Esophagus (tissue), 2 donors: ENCODE results near the gene VPS52. TPM values are rescaled to one million over a fixed set of nuclear protein-coding genes. Genes with fewer than 3 reads are reported as not detected.
"Not testable (repeated sequence)": the region's sequence is repeated elsewhere in the genome, so short reads cannot be mapped to it uniquely, and the experiment has no call there.

Experiments used
- H3K27ac ChIP-seq, 2 donors: one replicate each; pipeline ENCODE4 v1.5.1; 2013; ENCODE audit warnings: low read depth in 2 of 2, mild to moderate bottlenecking in 2 of 2, inconsistent platforms in 1 of 2, low read length in 1 of 2, moderate library complexity in 1 of 2
- H3K27me3 ChIP-seq, 2 donors: one replicate each; pipeline ENCODE4 v1.6.1; 2013; ENCODE audit warnings: low read length in 2 of 2, control low read depth in 1 of 2, mild to moderate bottlenecking in 1 of 2; ENCODE audit not compliant: insufficient read depth in 2 of 2, control insufficient read depth in 1 of 2
- H3K36me3 ChIP-seq, 2 donors: one replicate each; pipeline ENCODE4 v1.6.1; 2013; ENCODE audit warnings: low read length in 1 of 2; ENCODE audit not compliant: control insufficient read depth in 2 of 2, insufficient read depth in 2 of 2
- H3K4me1 ChIP-seq, 2 donors: one replicate each; pipeline ENCODE4 v1.6.1; 2013; ENCODE audit warnings: low read length in 1 of 2; ENCODE audit not compliant: control insufficient read depth in 2 of 2, insufficient read depth in 2 of 2
- H3K4me3 ChIP-seq, 2 donors: one replicate each; pipeline ENCODE4 v1.5.1; 2013; ENCODE audit warnings: low read length in 2 of 2, mild to moderate bottlenecking in 2 of 2, low read depth in 1 of 2, moderate library complexity in 1 of 2
- H3K9me3 ChIP-seq, 2 donors: one replicate each; pipeline ENCODE4 v1.6.1; 2013; ENCODE audit warnings: mild to moderate bottlenecking in 2 of 2, low read depth in 1 of 2, low read length in 1 of 2, moderate library complexity in 1 of 2; ENCODE audit not compliant: control insufficient read depth in 2 of 2, insufficient read depth in 1 of 2
- WGBS, 2 donors: extraction: QIAGEN DNeasy Blood & Tissue Kit; methylation state at CpG; one replicate each; pipeline ENCODE4 v1.1.7; 2013; 5-methylcytosine and 5-hydroxymethylcytosine counted together
- polyA plus RNA-seq, 2 donors: library from polyadenylated mRNA; stranded (reverse); fragments of 200-250 nt; gene quantifications; one replicate each; pipeline ENCODE4 v1.2.3, GENCODE V29; 2013
- donor health status: healthy with polysubstance abuse.
- donor health status: Bipolar disorder and iron deficiency.

Gene VPS52
- polyA plus RNA-seq, 2 donors: 44.9 to 48.9 TPM

DNA sequence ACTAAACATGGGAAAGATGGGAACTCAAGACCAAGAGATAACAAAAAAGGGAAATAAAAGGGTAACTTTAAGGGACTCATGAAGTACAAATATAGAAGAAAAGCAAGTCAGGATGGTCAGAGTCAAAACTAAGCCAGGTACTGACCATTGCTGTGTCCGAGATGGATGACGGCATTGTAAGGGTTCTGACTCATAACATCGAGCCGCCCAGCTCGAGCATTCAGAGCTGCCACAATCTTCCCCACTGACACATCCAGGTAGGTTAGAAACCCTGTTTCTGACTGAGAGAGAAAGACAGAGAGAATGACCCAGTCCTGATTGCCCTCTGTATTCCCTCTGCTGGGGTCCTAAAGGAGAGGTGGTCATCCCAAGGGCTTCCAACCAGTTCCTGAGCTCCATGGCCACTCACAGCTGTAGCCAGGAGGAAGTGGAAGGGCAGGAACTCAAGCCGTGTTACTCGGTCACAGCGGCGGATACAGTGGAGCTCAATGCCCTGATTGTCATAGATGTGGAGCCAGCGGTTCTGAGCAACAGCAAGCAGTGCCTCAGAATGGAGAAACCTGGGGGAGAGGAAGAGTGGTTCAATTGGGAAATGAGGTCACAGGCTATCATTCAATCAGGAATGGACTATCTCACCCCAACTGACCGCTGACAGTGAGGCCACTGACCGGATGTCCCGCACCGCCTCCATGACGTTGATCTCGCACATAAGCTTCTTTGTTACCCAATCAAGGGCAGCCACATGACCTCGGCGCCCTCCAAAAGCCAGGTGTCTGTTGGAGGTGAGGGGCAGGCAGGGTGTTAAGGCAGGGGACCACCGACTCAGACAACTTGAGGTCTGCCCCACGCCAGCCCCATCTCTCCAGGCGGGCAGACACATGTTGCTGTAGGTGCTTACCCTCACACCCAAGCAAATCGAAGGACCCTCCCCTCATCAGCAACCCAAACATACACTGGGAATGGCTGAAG, 15.6 kb upstream of the VPS52 start:
- peaks cover 11 to 20% of the 10 kb centered on the region in 2 donors for H3K36me3 ChIP-seq
- H3K27ac ChIP-seq: no peak overlapping the region
- peaks cover 3 to 13% of the 10 kb centered on the region in 2 donors for H3K4me1 ChIP-seq
- WGBS, 2 donors: 92% methylated on average over 22 of the region's 22 CpGs
- H3K27me3 ChIP-seq: no peaks in the 10 kb centered on the region
- no peaks in the 10 kb centered on the region for H3K9me3 ChIP-seq
- no peak overlapping the region for H3K4me3 ChIP-seq

DNA sequence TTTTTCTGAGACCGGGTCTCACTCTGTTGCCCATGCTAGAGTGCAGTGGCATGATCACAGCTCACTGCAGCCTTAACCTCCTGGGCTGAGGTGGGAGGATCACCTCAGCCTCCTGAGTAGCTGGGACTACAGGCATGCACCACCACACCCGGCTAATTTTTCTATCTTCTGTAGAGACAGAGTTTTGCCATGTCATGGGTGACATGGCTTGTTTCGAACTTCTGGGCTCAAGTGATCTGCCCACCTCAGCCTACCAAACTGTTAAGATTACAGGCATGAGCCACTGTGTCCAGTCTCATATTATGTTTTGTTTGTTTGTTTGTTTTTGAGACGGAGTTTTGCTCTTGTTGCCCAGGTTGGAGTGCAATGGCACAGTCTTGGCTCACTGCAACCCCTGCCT, 13.5 kb upstream of the VPS52 start:
- not testable (repeated sequence) for H3K27me3 ChIP-seq, H3K4me3 ChIP-seq, H3K27ac ChIP-seq, H3K9me3 ChIP-seq
- Histone ChIP-seq H3K36me3 (peaks cover 9 to 17% of the 10 kb centered on the region in 2 donors), H3K4me1 (peaks cover 3 to 13% of the 10 kb centered on the region in 2 donors)
- 87% methylated on average over 4 of the region's 4 CpGs for WGBS, 2 donors

DNA sequence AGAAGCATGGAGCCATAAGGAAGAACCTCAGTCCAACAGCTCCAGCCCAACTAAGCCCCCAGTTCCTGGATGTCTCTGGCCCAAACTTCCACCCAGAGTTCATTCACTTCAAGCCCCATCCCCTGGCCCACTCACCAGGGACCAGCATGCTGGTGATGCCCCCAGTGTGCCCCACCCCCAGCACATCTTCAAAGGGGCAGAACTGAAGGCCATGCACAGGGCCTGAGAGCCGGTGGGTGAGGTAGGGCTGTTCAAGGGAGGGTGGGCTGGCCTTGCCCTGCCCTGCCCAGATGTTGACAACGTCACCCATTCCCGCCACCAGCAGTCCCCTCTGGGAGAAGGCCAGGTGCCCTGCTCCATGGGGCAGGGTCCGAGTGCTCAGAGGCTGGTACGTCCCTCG, 8.9 kb upstream of the VPS52 start:
- Histone ChIP-seq H3K27ac (peak overlapping the region in 1 of 2 donors; percentile 98), H3K4me3 (no peak overlapping the region), H3K27me3 (no peaks in the 10 kb centered on the region), H3K36me3 (peaks cover 5 to 26% of the 10 kb centered on the region in 2 donors), H3K4me1 (peaks cover 4 to 9% of the 10 kb centered on the region in 2 donors), H3K9me3 (no peaks in the 10 kb centered on the region)
- WGBS, 2 donors: 83 to 93% methylated on average over 6 of the region's 6 CpGs

DNA sequence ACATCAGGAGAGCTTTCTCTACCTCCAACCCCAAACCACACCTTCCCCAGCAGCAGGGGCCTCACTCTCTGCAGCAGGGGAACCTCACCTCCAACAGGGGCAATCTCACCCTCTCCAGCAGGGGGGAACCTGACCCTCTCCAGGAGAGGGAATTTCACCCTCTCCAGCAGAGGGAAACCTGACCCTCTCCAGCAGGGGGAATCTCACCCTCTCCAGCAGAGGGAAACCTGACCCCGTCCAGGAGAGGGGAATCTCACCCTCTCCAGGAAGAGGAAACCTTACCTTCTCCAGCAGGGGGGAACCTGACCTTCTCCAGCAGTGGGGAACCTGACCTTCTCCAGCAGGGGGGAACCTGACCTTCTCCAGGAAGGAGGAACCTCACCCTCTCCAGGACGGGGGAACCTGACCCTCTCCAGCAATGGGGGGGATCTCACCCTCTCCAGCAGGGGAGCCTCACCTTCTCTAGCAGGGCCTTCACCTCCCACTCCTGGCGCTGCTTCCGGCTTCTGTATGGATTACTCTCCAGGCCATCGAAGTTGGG, 8.4 kb upstream of the VPS52 start:
- no peaks in the 10 kb centered on the region for H3K9me3 ChIP-seq
- WGBS, 2 donors: 59 to 62% methylated on average over 5 of the region's 5 CpGs
- H3K27ac ChIP-seq: peak overlapping the region; percentile 29 to 98
- no peaks in the 10 kb centered on the region for H3K27me3 ChIP-seq
- H3K4me3 ChIP-seq: no peak overlapping the region
- peaks cover 4 to 9% of the 10 kb centered on the region in 2 donors for H3K4me1 ChIP-seq
- peaks cover 5 to 26% of the 10 kb centered on the region in 2 donors for H3K36me3 ChIP-seq

- peak overlapping the region; percentile 29 to 98 for H3K27ac ChIP-seq
- no peaks in the 10 kb centered on the region for H3K27me3 ChIP-seq
- H3K4me3 ChIP-seq: peak overlapping the region in 1 of 2 donors; percentile 22
- peaks cover 5 to 23% of the 10 kb centered on the region in 2 donors for H3K36me3 ChIP-seq
- WGBS, 2 donors: 68 to 70% methylated on average over 13 of the region's 13 CpGs
- no peaks in the 10 kb centered on the region for H3K9me3 ChIP-seq
- H3K4me1 ChIP-seq: peaks cover 4 to 9% of the 10 kb centered on the region in 2 donors
These were observed 7.6 kb upstream of the VPS52 start for GRCh38 chr6:33279257-33279695.

GRCh38 chr6:33278810-33279209, 7.1 kb upstream of the VPS52 start:
- 84 to 93% methylated on average over 2 to 3 of the region's 3 CpGs for WGBS, 2 donors
- no peaks in the 10 kb centered on the region for H3K27me3 ChIP-seq
- H3K36me3 ChIP-seq: peaks cover 5 to 25% of the 10 kb centered on the region in 2 donors
- H3K27ac ChIP-seq: peak overlapping the region; percentile 29 to 98
- peaks cover 4 to 12% of the 10 kb centered on the region in 2 donors for H3K4me1 ChIP-seq
- peak overlapping the region; percentile 22 to 56 for H3K4me3 ChIP-seq
- H3K9me3 ChIP-seq: no peaks in the 10 kb centered on the region

GRCh38 chr6:33278392-33278741, 6.7 kb upstream of the VPS52 start:
- whole genome bisulfite sequencing, 2 donors: 71 to 77% methylated on average over 9 of the region's 9 CpGs
- Histone ChIP-seq H3K9me3 (no peaks in the 10 kb centered on the region), H3K36me3 (peaks cover 5 to 25% of the 10 kb centered on the region in 2 donors), H3K4me1 (peaks cover 4 to 12% of the 10 kb centered on the region in 2 donors), H3K27ac (peak overlapping the region; percentile 91 to 98), H3K4me3 (peak overlapping the region; percentile 56 to 62), H3K27me3 (no peaks in the 10 kb centered on the region)

- WGBS, 2 donors: 34 to 38% methylated on average over 39 of the region's 39 CpGs
- Histone ChIP-seq H3K4me1 (peaks cover 4 to 12% of the 10 kb centered on the region in 2 donors), H3K36me3 (peaks cover 5 to 25% of the 10 kb centered on the region in 2 donors), H3K27ac (peak overlapping the region; percentile 91 to 98), H3K27me3 (no peaks in the 10 kb centered on the region), H3K4me3 (peak overlapping the region; percentile 56 to 62), H3K9me3 (no peaks in the 10 kb centered on the region)
These were observed 6.2 kb upstream of the VPS52 start for GRCh38 chr6:33277663-33278391.
